HepG2 (cell line): Measurements from ENCODE around the gene PRKCE. TPM values are rescaled to one million over a fixed set of nuclear protein-coding genes. Genes with fewer than 3 reads are reported as not detected.

Experiments
- ATAC-seq: fragments of 200-7000 bp; cut with Tn5 transposase; 3 replicates; pipeline ENCODE4 v1.9.1; 2020; ENCODE audit warnings: mild to moderate bottlenecking, moderate library complexity
- BruUV-seq: library from RNA; stranded (reverse); fragments of 400-500 nt; replicated peaks from 2 replicates; lab custom pipeline; 2021; lab: Mats Ljungman, UMichigan
- CTCF ChIA-PET: fragments of 300-600 bp; formaldehyde crosslinking; extraction: SDS; loops from one replicate; lab custom pipeline; 2021; ENCODE audit warnings: low total read pairs, inconsistent platforms, low intra/inter-chr PET ratio; lab: Yijun Ruan, JAX
- POLR2A ChIA-PET: fragments of 350-600 bp; sonication (Branson Sonifier 250); formaldehyde crosslinking; loops from one replicate; lab custom pipeline; 2020; ENCODE audit warnings: antibody characterized with exemption, inconsistent platforms; lab: Yijun Ruan, JAX
- DNase-seq: peaks from one replicate; pipeline ENCODE4 v3.0.0-alpha.2; 2015; ENCODE audit warnings: low spot score
- FAIRE-seq: peaks from 3 replicates; lab custom pipeline; 2011; peaks lifted over from hg19 to GRCh38; lab: Jason Lieb, UNC
- H2AFZ ChIP-seq: one replicate; pipeline ENCODE4 v1.6.1; 2011; ENCODE audit warnings: low read length, inconsistent platforms
- H3K27ac ChIP-seq: fragments of 300-600 bp; 3 replicates; pipeline ENCODE4 v1.8.0; 2011; ENCODE audit warnings: mixed run types, mild to moderate bottlenecking, mixed read lengths, low read length, inconsistent platforms; ENCODE audit not compliant: insufficient read depth; ENCODE audit errors: extremely low read length
- H3K27me3 ChIP-seq, 2 experiments: fragments of 200-600 bp in 1 of 2; 2 replicates in 1 of 2; 3 replicates in 1 of 2; pipeline versions ENCODE4 v1.6.0 to v1.8.0; 2011; ENCODE audit warnings: low read length in 2 of 2, mild to moderate bottlenecking in 2 of 2, moderate library complexity in 2 of 2, inconsistent platforms in 1 of 2; ENCODE audit not compliant: insufficient read depth in 2 of 2, control insufficient read depth in 1 of 2
- H3K36me3 ChIP-seq, 2 experiments: fragments of 200-600 bp in 1 of 2; replicated peaks in 1 of 2; 2 replicates in 1 of 2; 3 replicates in 1 of 2; pipeline versions ENCODE4 v1.5.1 to v1.8.0; 2011; ENCODE audit warnings: low read length in 2 of 2, inconsistent platforms in 1 of 2; ENCODE audit not compliant: insufficient read depth in 2 of 2, control insufficient read depth in 1 of 2
- H3K4me1 ChIP-seq: 2 replicates; pipeline ENCODE4 v1.5.1; 2012; ENCODE audit warnings: low read length, inconsistent platforms; ENCODE audit not compliant: insufficient read depth
- H3K4me2 ChIP-seq: 2 replicates; pipeline ENCODE4 v1.6.0; 2011; ENCODE audit warnings: low read depth, low read length, inconsistent platforms
- H3K4me3 ChIP-seq, 3 experiments: fragments of 200-600 bp in 1 of 3; sonication (generic), shearing (Covaris generic) in 1 of 3; replicated peaks in 1 of 3; 2 replicates each; pipeline ENCODE4 v1.5.1; 2011 to 2016; ENCODE audit warnings: low read length in 3 of 3, inconsistent platforms in 2 of 3, low read depth in 2 of 3, mild to moderate bottlenecking in 2 of 3, control low read depth in 1 of 3, mixed read lengths in 1 of 3; ENCODE audit not compliant: insufficient read depth in 1 of 3
- H3K79me2 ChIP-seq: one replicate; pipeline ENCODE4 v1.6.1; 2011; ENCODE audit warnings: low read length, inconsistent platforms; ENCODE audit not compliant: insufficient read depth
- H3K9ac ChIP-seq: 2 replicates; pipeline ENCODE4 v1.6.0; 2011; ENCODE audit warnings: mild to moderate bottlenecking, low read depth, low read length, inconsistent platforms; ENCODE audit not compliant: insufficient read depth
- H3K9me3 ChIP-seq: 2 replicates; pipeline ENCODE4 v1.5.1; 2012; ENCODE audit warnings: mild to moderate bottlenecking, low read length
- H4K20me1 ChIP-seq: 2 replicates; pipeline ENCODE4 v1.6.0; 2011; ENCODE audit warnings: inconsistent platforms, mild to moderate bottlenecking, low read length, moderate library complexity; ENCODE audit not compliant: insufficient read depth
- BHLHE40 ChIP-seq: IDR thresholded peaks from 2 replicates; pipeline ENCODE4 v1.6.1; 2011; ENCODE audit warnings: low read length, improper control_type of control experiment
- ELF3 ChIP-seq: IDR thresholded peaks from 2 replicates; pipeline ENCODE4 v1.6.1; 2016; ENCODE audit warnings: missing genetic modification reagents, missing compliant biosample characterization
- HOXA3 ChIP-seq: sonication (generic); formaldehyde crosslinking; IDR thresholded peaks from 2 replicates; pipeline ENCODE4 v1.5.0; 2020; ENCODE audit warnings: missing genetic modification reagents
- JUNB ChIP-seq: sonication (generic); formaldehyde crosslinking; IDR thresholded peaks from 2 replicates; pipeline ENCODE4 v1.8.0; 2022; ENCODE audit warnings: missing genetic modification reagents, mild to moderate bottlenecking, borderline replicate concordance
- MTF1 ChIP-seq: sonication (generic); formaldehyde crosslinking; IDR thresholded peaks from 2 replicates; pipeline ENCODE4 v1.5.0; 2020; ENCODE audit warnings: missing genetic modification reagents
- NFE2L2 ChIP-seq: fragments of 150-350 bp; IDR thresholded peaks from 2 replicates; pipeline ENCODE4 v1.6.1; 2014; ENCODE audit warnings: low read length
- PHF21A ChIP-seq: sonication (generic); formaldehyde crosslinking; IDR thresholded peaks from 2 replicates; pipeline ENCODE4 v1.5.0; 2020; ENCODE audit warnings: mild to moderate bottlenecking, missing genetic modification reagents
- SMARCE1 ChIP-seq: fragments of 450-650 bp; IDR thresholded peaks from 2 replicates; pipeline ENCODE4 v1.6.1; 2017; ENCODE audit warnings: borderline replicate concordance
- ZFP1 ChIP-seq: IDR thresholded peaks from 2 replicates; pipeline ENCODE4 v1.6.1; 2016
- ZFP36L1 ChIP-seq: sonication (generic); formaldehyde crosslinking; IDR thresholded peaks from 2 replicates; pipeline ENCODE4 v1.8.0; 2022; ENCODE audit warnings: mild to moderate bottlenecking, missing genetic modification reagents, moderate library complexity
- WGBS: methylation state at CpG from one replicate; pipeline ENCODE4 v1.1.6; 2017; ENCODE audit warnings: low lambda C conversion rate; 5-methylcytosine and 5-hydroxymethylcytosine counted together
- in situ Hi-C: cut with HindIII; loops from 2 replicates; pipeline ENCODE4 v1.10.0; 2017; ENCODE audit warnings: low pct_unique_long_range_greater_than_20kb; ENCODE audit not compliant: extremely low pct_ligation_motif_present
- intact Hi-C: fragments of 100-400 bp; cut with micrococcal nuclease; formaldehyde crosslinking; loops from one replicate; pipeline ENCODE4 v1.10.0; 2022; ENCODE audit not compliant: unreplicated experiment
- polyA plus RNA-seq, 8 experiments: library from polyadenylated mRNA; depleted of rRNA in 3 of 8; stranded (reverse) in 7 of 8; unstranded in 1 of 8; fragments of >200 nt; fragmentation: Illumina TruSeq in 4 of 8; extraction: Trizol in 4 of 8; gene quantifications; 2 replicates each; pipeline versions ENCODE4 v1.2.1 to v1.2.3, GENCODE V29; 2011 to 2016; ENCODE audit warnings: low read depth in 4 of 8, missing spikeins in 1 of 8, mixed read lengths in 1 of 8; ENCODE audit not compliant: insufficient read depth in 1 of 8
- total RNA-seq, 5 experiments: library from RNA; depleted of rRNA; stranded (reverse); fragments of >200 nt; fragmentation: Illumina TruSeq; extraction: Trizol; gene quantifications; 2 replicates each; pipeline ENCODE4 v1.2.3, GENCODE V29; 2016; ENCODE audit warnings: low read depth in 1 of 5
- TF ChIP-seq, protein P1 (sequence below): sonication (generic); formaldehyde crosslinking; IDR thresholded peaks from 2 replicates; pipeline ENCODE4 v1.5.0; 2020; ENCODE audit warnings: mild to moderate bottlenecking, missing genetic modification reagents
- TF ChIP-seq, protein P2 (sequence below): sonication (generic); formaldehyde crosslinking; IDR thresholded peaks from 2 replicates; pipeline ENCODE4 v1.9.0; 2021; ENCODE audit warnings: missing genetic modification reagents, borderline replicate concordance
- TF ChIP-seq, protein P3 (sequence below): IDR thresholded peaks from 2 replicates; pipeline ENCODE4 v1.6.1; 2016; ENCODE audit warnings: mild to moderate bottlenecking

Gene PRKCE
- total and polyA plus RNA-seq, 2 of the 13 experiments (the other 11 are each of a cell fraction or from before 2014, with no cell fraction given): 1.0 to 3.9 TPM

DNA sequence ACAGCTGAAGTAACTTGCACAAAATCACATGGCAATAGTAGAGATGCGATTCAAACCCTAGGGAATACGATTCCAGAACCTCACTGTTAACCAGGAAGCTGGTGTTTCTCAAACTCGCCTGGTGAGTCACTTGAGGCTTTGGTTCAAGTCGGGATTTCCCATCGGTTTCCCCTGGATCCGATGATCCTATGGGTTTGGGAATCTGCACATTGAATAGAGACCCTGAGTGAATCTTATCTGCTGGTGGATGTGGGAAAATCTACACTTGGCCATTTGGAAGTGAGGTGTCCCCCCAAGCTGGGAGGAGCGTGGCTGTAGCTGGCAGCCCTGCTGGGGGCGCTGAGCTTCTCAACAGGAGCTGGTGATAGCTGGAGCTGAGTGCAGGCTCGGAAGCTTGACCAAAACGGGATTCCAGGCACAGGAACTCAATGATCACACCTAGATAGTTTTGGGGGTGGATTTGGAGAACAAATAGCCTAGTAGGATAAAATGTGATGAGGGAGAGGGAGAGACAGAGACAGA is 135.4 kb downstream of the PRKCE start:
- Histone ChIP-seq H2AFZ (no peak overlapping the region), H3K4me1 (no peaks in the 10 kb centered on the region), H3K79me2 (no peaks in the 10 kb centered on the region), H3K4me2 (no peak overlapping the region), H3K27me3 (no peaks in the 10 kb centered on the region), H3K4me3 (no peak overlapping the region), H3K9me3 (no peaks in the 10 kb centered on the region), H4K20me1 (no peaks in the 10 kb centered on the region), H3K27ac (no peak overlapping the region), H3K36me3 (no peaks in the 10 kb centered on the region), H3K9ac (no peak overlapping the region)
- 54% methylated on average over 10 of the region's 10 CpGs for WGBS
- no peak for DNase-seq
- no peak for ATAC-seq
- in situ Hi-C loops (no loop called here), intact Hi-C loops (no loop called here)
- no TSS peak for BruUV-seq
- TF ChIP-seq BHLHE40 (no peak), HOXA3 (CRISPR knock-in tag) (no peak)
- TF ChIP-seq, protein P1, sequence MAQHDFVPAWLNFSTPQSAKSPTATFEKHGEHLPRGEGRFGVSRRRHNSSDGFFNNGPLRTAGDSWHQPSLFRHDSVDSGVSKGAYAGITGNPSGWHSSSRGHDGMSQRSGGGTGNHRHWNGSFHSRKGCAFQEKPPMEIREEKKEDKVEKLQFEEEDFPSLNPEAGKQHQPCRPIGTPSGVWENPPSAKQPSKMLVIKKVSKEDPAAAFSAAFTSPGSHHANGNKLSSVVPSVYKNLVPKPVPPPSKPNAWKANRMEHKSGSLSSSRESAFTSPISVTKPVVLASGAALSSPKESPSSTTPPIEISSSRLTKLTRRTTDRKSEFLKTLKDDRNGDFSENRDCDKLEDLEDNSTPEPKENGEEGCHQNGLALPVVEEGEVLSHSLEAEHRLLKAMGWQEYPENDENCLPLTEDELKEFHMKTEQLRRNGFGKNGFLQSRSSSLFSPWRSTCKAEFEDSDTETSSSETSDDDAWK (CRISPR knock-in tag): no peak
- no peak for FAIRE-seq
- POLR2A ChIA-PET: no interaction called here
- CTCF ChIA-PET: no interaction called here

DNA sequence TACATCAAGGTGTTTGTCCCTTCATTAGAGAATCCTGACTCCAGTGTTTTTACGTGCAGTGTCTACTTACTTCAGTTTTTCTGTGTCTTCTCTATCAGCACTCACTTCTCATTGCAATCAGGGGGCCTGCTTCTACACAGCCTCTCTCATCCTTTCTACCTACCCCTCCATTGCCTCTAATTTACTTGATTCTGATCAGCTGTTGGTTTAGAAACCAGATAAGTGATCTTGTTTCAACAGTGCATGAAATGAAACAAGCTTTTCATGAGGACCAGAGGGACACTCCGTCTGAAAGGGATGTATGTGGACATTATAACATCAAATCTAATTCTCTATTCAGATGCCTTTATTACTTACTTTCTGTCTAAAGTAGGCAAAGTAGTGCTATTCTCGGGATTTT is 136.9 kb downstream of the PRKCE start:
- no peaks in the 10 kb centered on the region for H3K36me3 ChIP-seq
- H3K9ac ChIP-seq: no peak overlapping the region
- H3K79me2 ChIP-seq: no peaks in the 10 kb centered on the region
- FAIRE-seq: no peak
- BruUV-seq: no TSS peak
- no peaks in the 10 kb centered on the region; a peak in 1 of 5 replicates for H3K27me3 ChIP-seq
- H3K4me1 ChIP-seq: peaks cover 4% of the 10 kb centered on the region
- no peak overlapping the region for H2AFZ ChIP-seq
- WGBS: 32% methylated on average over 3 of the region's 3 CpGs
- no peak overlapping the region for H3K4me2 ChIP-seq
- intact Hi-C loops (no loop called here), in situ Hi-C loops (no loop called here)
- ChIA-PET POLR2A (no interaction called here), CTCF (no interaction called here)
- no peaks in the 10 kb centered on the region for H3K9me3 ChIP-seq
- no peak overlapping the region for H3K27ac ChIP-seq
- no peak for DNase-seq
- H3K4me3 ChIP-seq: no peak overlapping the region
- ATAC-seq: no peak
- H4K20me1 ChIP-seq: no peaks in the 10 kb centered on the region
- TF ChIP-seq MTF1: no peak
- no peak for TF ChIP-seq ELF3 (CRISPR knock-in tag)
- no peak for TF ChIP-seq JUNB (CRISPR knock-in tag)
- TF ChIP-seq, protein P2, sequence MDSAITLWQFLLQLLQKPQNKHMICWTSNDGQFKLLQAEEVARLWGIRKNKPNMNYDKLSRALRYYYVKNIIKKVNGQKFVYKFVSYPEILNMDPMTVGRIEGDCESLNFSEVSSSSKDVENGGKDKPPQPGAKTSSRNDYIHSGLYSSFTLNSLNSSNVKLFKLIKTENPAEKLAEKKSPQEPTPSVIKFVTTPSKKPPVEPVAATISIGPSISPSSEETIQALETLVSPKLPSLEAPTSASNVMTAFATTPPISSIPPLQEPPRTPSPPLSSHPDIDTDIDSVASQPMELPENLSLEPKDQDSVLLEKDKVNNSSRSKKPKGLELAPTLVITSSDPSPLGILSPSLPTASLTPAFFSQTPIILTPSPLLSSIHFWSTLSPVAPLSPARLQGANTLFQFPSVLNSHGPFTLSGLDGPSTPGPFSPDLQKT (CRISPR knock-in tag): no peak
- TF ChIP-seq NFE2L2: no peak
- TF ChIP-seq PHF21A (CRISPR knock-in tag): no peak
- TF ChIP-seq, protein P3, sequence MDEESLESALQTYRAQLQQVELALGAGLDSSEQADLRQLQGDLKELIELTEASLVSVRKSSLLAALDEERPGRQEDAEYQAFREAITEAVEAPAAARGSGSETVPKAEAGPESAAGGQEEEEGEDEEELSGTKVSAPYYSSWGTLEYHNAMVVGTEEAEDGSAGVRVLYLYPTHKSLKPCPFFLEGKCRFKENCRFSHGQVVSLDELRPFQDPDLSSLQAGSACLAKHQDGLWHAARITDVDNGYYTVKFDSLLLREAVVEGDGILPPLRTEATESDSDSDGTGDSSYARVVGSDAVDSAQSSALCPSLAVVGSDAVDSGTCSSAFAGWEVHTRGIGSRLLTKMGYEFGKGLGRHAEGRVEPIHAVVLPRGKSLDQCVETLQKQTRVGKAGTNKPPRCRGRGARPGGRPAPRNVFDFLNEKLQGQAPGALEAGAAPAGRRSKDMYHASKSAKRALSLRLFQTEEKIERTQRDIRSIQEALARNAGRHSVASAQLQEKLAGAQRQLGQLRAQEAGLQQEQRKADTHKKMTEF (CRISPR knock-in tag): no peak
- no peak for TF ChIP-seq ZFP1 (CRISPR knock-in tag)
- no peak for TF ChIP-seq ZFP36L1
- TF ChIP-seq SMARCE1: no peak
